Epithelial cell of esophagus (primary cell): Measurements from ENCODE around the gene TMEM200A.
A peak's percentile ranks its signal among the peaks of the same experiment; 100 is the strongest.

Source experiments
- DNase-seq: peaks from one replicate; pipeline ENCODE4 v3.0.0; 2010; ENCODE audit warnings: low read depth
- H3K4me3 ChIP-seq: 2 replicates; pipeline ENCODE4 v1.5.1; 2011; ENCODE audit warnings: mild to moderate bottlenecking, low read length, control low read depth
- CTCF ChIP-seq: IDR thresholded peaks from 2 replicates; pipeline ENCODE4 v1.5.1; 2011; ENCODE audit warnings: low read depth, mild to moderate bottlenecking, low read length, control low read depth, inconsistent platforms; ENCODE audit not compliant: insufficient read depth; ENCODE audit errors: missing control alignments

The TMEM200A gene

GRCh38 chr6:130354322-130354721, 11.5 kb upstream of the TMEM200A start:
- H3K4me3 ChIP-seq, result no peak overlapping the region

GRCh38 chr6:130355572-130355971, 10.2 kb upstream of the TMEM200A start:
- TF ChIP-seq CTCF, result no peak
- no peak for DNase-seq
- no peak overlapping the region for H3K4me3 ChIP-seq

More at GRCh38 chr6:130354322-130354721, 11.5 kb upstream of the TMEM200A start:
- no peak for DNase-seq
- TF ChIP-seq CTCF, result no peak

- H3K4me3 ChIP-seq, result no peak overlapping the region
- TF ChIP-seq CTCF, result no peak
- DNase-seq, result no peak
Measured at GRCh38 chr6:130357436-130357835, 8.4 kb upstream of the TMEM200A start.

- no peak overlapping the region for H3K4me3 ChIP-seq
- peak; percentile 45 for DNase-seq
- no peak for TF ChIP-seq CTCF
Measured at GRCh38 chr6:130359736-130360135, 6.1 kb upstream of the TMEM200A start.

- TF ChIP-seq CTCF, result no peak
- no peak overlapping the region for H3K4me3 ChIP-seq
- DNase-seq, result peak; percentile 43
Measured at GRCh38 chr6:130362128-130362527, 3.7 kb upstream of the TMEM200A start.

GRCh38 chr6:130364224-130364780, 1.5 kb upstream of the TMEM200A start:
- no peak overlapping the region for H3K4me3 ChIP-seq
- TF ChIP-seq CTCF, result no peak
- DNase-seq, result no peak
